SU-DHL-6 (cell line): ENCODE results near the gene FUT8.

Experiments used
- H2AFZ ChIP-seq: fragments of 200-600 bp; sonication (generic); 2 replicates; pipeline ENCODE4 v1.6.1; 2014; ENCODE audit warnings: low read depth, mild to moderate bottlenecking, moderate library complexity, mixed read lengths, antibody characterized with exemption, low read length; ENCODE audit not compliant: severe bottlenecking
- H3F3A ChIP-seq: fragments of 200-600 bp; shearing (Covaris generic); 2 replicates; pipeline ENCODE4 v1.6.0; 2016; ENCODE audit warnings: antibody characterized with exemption, mild to moderate bottlenecking; ENCODE audit not compliant: insufficient read depth
- H3K27ac ChIP-seq: fragments of 200-600 bp; sonication (generic); 2 replicates; pipeline ENCODE4 v1.5.1; 2016; ENCODE audit warnings: low read depth, mild to moderate bottlenecking, low read length, moderate library complexity, mixed read lengths
- H3K27me3 ChIP-seq: fragments of 200-600 bp; sonication (generic), shearing (Covaris generic); 2 replicates; pipeline ENCODE4 v1.6.0; 2014; ENCODE audit warnings: mild to moderate bottlenecking, low read length
- H3K36me3 ChIP-seq: fragments of 200-600 bp; sonication (generic); 2 replicates; pipeline ENCODE4 v1.6.1; 2014; ENCODE audit warnings: mild to moderate bottlenecking, low read length, mixed read lengths
- H3K4me2 ChIP-seq: fragments of 300-600, 200-600 bp; shearing (Covaris generic), sonication (generic); 2 replicates; pipeline ENCODE4 v1.6.0; 2014; ENCODE audit warnings: low read length, low read depth, mild to moderate bottlenecking; ENCODE audit not compliant: poor library complexity, severe bottlenecking
- H3K4me3 ChIP-seq: fragments of 200-600 bp; sonication (generic); 2 replicates; pipeline ENCODE4 v1.5.1; 2014; ENCODE audit warnings: antibody characterized with exemption, low read length, mild to moderate bottlenecking, mixed read lengths; ENCODE audit not compliant: insufficient read depth, poor library complexity, severe bottlenecking
- H3K79me2 ChIP-seq: fragments of 200-600 bp; sonication (generic); 2 replicates; pipeline ENCODE4 v1.6.1; 2014; ENCODE audit warnings: mild to moderate bottlenecking, low read length, moderate library complexity; ENCODE audit not compliant: insufficient read depth
- H3K9ac ChIP-seq: fragments of 200-600 bp; sonication (generic); 2 replicates; pipeline ENCODE4 v1.7.0; 2014; ENCODE audit warnings: mild to moderate bottlenecking, low read length
- H3K9me2 ChIP-seq: fragments of 200-600 bp; sonication (generic); replicated peaks from 2 replicates; pipeline ENCODE4 v1.6.1; 2014; ENCODE audit warnings: low read length; ENCODE audit not compliant: insufficient read depth
- H3K9me3 ChIP-seq: fragments of 200-600 bp; sonication (generic); 2 replicates; pipeline ENCODE4 v1.6.1; 2014; ENCODE audit warnings: low read length, mixed read lengths; ENCODE audit not compliant: insufficient read depth
- H4K20me1 ChIP-seq: fragments of 200-600 bp; sonication (generic); 2 replicates; pipeline ENCODE4 v1.6.1; 2014; ENCODE audit warnings: low read depth, mild to moderate bottlenecking, antibody characterized with exemption, low read length, moderate library complexity, mixed read lengths
- EZH2phosphoT487 ChIP-seq: fragments of 200-600 bp; sonication (generic), shearing (Covaris generic); conservative IDR thresholded peaks from 2 replicates; pipeline ENCODE4 v1.6.1; 2018; ENCODE audit warnings: mild to moderate bottlenecking, antibody characterized with exemption, low read length, moderate library complexity, mixed read lengths
- TF ChIP-seq, protein P1 (sequence below): fragments of 200-600 bp; sonication (generic); IDR thresholded peaks from one replicate; pipeline ENCODE4 v1.5.1; 2017; ENCODE audit warnings: antibody characterized with exemption, mild to moderate bottlenecking, low read length, moderate library complexity; ENCODE audit not compliant: insufficient read depth, poor library complexity, severe bottlenecking

FUT8 gene

DNA sequence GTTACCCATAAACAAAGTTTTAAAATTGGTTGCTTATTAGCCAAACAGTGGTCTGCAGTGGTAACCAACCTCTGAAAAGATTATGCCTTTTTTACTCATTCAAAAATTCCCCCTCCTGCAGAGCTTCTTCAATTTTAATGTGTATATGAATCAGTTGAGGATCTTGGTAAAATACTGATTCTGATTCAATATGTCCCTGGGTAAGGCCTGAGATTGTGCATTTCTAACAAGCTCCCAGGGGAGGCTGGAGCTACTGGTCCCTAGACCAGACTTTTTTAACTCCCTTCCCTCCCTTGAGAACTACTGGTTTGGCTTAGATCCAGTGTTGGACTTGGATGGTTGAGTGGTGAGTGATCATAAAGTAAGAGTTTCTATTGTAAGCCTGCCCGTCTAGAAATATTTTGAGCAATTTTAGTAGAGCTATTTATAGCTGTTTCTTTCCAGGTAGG lies 90.2 kb downstream of the FUT8 start:
- H3K9me3 ChIP-seq = no peaks in the 10 kb centered on the region; the same call in 1 of the 2 replicates
- no peak overlapping the region for H3K4me2 ChIP-seq
- H2AFZ ChIP-seq = no peak overlapping the region
- H3K36me3 ChIP-seq = no peaks in the 10 kb centered on the region
- no peak overlapping the region for H3K4me3 ChIP-seq
- H3F3A ChIP-seq = peaks cover 12% of the 10 kb centered on the region; the same call in 1 of the 2 replicates
- no peak overlapping the region for H3K9ac ChIP-seq
- no peaks in the 10 kb centered on the region for H3K27me3 ChIP-seq
- peaks cover 84% of the 10 kb centered on the region for H3K79me2 ChIP-seq
- H3K27ac ChIP-seq = no peak overlapping the region
- TF ChIP-seq, protein P1, sequence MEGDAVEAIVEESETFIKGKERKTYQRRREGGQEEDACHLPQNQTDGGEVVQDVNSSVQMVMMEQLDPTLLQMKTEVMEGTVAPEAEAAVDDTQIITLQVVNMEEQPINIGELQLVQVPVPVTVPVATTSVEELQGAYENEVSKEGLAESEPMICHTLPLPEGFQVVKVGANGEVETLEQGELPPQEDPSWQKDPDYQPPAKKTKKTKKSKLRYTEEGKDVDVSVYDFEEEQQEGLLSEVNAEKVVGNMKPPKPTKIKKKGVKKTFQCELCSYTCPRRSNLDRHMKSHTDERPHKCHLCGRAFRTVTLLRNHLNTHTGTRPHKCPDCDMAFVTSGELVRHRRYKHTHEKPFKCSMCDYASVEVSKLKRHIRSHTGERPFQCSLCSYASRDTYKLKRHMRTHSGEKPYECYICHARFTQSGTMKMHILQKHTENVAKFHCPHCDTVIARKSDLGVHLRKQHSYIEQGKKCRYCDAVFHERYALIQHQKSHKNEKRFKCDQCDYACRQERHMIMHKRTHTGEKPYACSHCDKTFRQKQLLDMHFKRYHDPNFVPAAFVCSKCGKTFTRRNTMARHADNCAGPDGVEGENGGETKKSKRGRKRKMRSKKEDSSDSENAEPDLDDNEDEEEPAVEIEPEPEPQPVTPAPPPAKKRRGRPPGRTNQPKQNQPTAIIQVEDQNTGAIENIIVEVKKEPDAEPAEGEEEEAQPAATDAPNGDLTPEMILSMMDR = no peak
- TF ChIP-seq EZH2phosphoT487 = no peak
- peaks cover 10% of the 10 kb centered on the region; the same call in 1 of the 2 replicates for H4K20me1 ChIP-seq
- no peaks in the 10 kb centered on the region for H3K9me2 ChIP-seq

DNA sequence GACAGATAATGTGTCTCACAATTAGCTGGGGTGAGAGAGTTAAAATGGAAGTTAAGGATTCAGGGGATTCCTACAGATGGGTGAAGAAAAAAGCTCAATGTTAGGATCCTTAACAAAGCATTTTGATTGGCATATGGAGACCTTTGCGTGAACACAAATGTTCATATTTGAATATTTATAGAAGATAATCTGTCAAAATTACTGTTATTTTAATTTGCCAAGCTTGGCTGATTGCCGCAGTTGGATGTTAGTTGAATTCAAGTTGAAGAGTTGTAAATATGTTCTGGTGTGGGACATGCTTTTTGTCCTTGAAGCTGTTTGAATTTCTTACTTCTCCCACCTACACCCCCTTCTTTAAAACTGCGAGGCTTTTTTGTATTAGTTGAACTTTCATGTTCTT lies 91.2 kb downstream of the FUT8 start:
- no peaks in the 10 kb centered on the region for H3K9me2 ChIP-seq
- peaks cover 10% of the 10 kb centered on the region; the same call in 1 of the 2 replicates for H4K20me1 ChIP-seq
- H3F3A ChIP-seq = 0 out of 2 replicates have a peak, but pooled peaks cover 7% of the 10 kb centered on the region
- H3K79me2 ChIP-seq = peaks cover 80% of the 10 kb centered on the region
- no peaks in the 10 kb centered on the region for H3K36me3 ChIP-seq
- no peak overlapping the region for H3K9ac ChIP-seq
- no peak overlapping the region for H3K4me3 ChIP-seq
- no peaks in the 10 kb centered on the region for H3K27me3 ChIP-seq
- H3K9me3 ChIP-seq = no peaks in the 10 kb centered on the region; the same call in 1 of the 2 replicates
- no peak overlapping the region for H3K4me2 ChIP-seq
- no peak for TF ChIP-seq EZH2phosphoT487
- TF ChIP-seq, protein P1 = no peak
- no peak overlapping the region for H3K27ac ChIP-seq
- H2AFZ ChIP-seq = no peak overlapping the region

DNA sequence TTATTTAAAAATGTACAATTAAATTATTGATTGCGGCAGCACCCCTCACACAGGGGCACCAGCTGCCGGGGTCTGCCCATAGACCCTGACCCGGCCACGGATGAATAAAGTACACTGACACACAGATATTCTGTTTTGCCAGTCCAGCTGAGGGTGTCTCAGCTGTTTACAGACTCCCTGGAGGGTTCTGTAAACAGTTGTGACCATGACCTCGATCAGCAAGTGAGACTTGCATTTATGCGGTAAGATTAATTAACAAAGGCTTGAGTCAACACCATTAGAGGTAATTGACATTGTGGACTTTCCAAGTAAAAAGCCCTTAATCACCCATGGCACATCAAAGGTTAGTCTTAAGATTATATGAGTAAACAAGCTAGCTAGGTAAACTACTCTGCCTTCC lies 94.3 kb downstream of the FUT8 start:
- no peak for TF ChIP-seq EZH2phosphoT487
- TF ChIP-seq, protein P1 = no peak
- Histone ChIP-seq H3K27ac (no peak overlapping the region), H3K27me3 (no peaks in the 10 kb centered on the region)

DNA sequence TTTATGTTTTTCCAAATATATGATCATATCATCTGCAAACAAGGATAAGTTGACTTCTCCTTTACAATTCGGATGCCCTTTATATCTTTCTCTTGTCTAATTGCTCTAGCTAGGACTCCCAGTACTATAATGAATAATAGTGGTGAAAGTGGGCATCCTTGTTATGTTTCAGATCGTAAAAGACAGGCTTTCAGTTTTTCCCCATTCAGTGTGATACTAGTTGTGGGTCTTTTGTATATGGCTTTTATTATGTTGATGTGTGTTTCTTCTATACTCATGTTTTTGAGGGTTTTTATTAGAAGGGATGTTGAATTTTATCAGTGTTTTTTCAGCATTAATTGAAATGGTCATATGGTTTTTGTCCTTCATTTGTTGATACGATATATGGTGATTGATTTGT lies 97.3 kb downstream of the FUT8 start:
- no peaks in the 10 kb centered on the region; the same call in 1 of the 2 replicates for H3K9me3 ChIP-seq
- H3K9me2 ChIP-seq = no peaks in the 10 kb centered on the region
- no peak overlapping the region for H3K4me2 ChIP-seq
- H3F3A ChIP-seq = no peaks in the 10 kb centered on the region
- H3K4me3 ChIP-seq = no peak overlapping the region
- H3K79me2 ChIP-seq = peaks cover 87% of the 10 kb centered on the region
- H3K27me3 ChIP-seq = no peaks in the 10 kb centered on the region
- H3K36me3 ChIP-seq = no peaks in the 10 kb centered on the region
- H2AFZ ChIP-seq = no peak overlapping the region
- H3K9ac ChIP-seq = no peak overlapping the region
- no peak for TF ChIP-seq EZH2phosphoT487
- H4K20me1 ChIP-seq = no peaks in the 10 kb centered on the region; the same call in 1 of the 2 replicates
- H3K27ac ChIP-seq = no peak overlapping the region

More for the DNA sequence above, 94.3 kb downstream of the FUT8 start:
- Histone ChIP-seq H3K79me2 (peaks cover 81% of the 10 kb centered on the region), H4K20me1 (peaks cover 3% of the 10 kb centered on the region), H3K4me2 (no peak overlapping the region), H3F3A (0 out of 2 replicates have a peak, but pooled peaks cover 7% of the 10 kb centered on the region), H3K9ac (no peak overlapping the region), H3K9me3 (no peaks in the 10 kb centered on the region; the same call in 1 of the 2 replicates), H2AFZ (no peak overlapping the region), H3K36me3 (no peaks in the 10 kb centered on the region), H3K4me3 (no peak overlapping the region), H3K9me2 (no peaks in the 10 kb centered on the region)
